Activated CD8-positive, alpha-beta T cell treated with anti-CD3 and anti-CD28 coated beads for 36 hours (primary cell): ENCODE data around the gene H3-3A. TPM values are rescaled to one million over a fixed set of nuclear protein-coding genes. Genes with fewer than 3 reads are reported as not detected.
A peak's percentile ranks its signal among the peaks of the same experiment; 100 is the strongest.

Source experiments
- ATAC-seq: fragments of 200-7000 bp; cut with Tn5 transposase; one replicate; pipeline ENCODE4 v1.10.0; 2021; ENCODE audit warnings: mild to moderate bottlenecking, moderate library complexity
- CTCF ChIA-PET: fragments of 350-600 bp; sonication (Branson Sonifier 250); formaldehyde crosslinking; loops from one replicate; lab custom pipeline; 2021; ENCODE audit warnings: antibody characterized with exemption; lab: Charles Lee
- POLR2A ChIA-PET: fragments of 350-600 bp; sonication (Branson Sonifier 250); formaldehyde crosslinking; loops from one replicate; lab custom pipeline; 2021; ENCODE audit warnings: antibody characterized with exemption; lab: Charles Lee
- DNase-seq: peaks from one replicate; pipeline ENCODE4 v3.0.0-alpha.2; 2020
- H3K27ac Mint-ChIP-seq: one replicate; pipeline ENCODE4 v1.8.0; 2021; ENCODE audit warnings: mild to moderate bottlenecking, mixed read lengths
- H3K27me3 Mint-ChIP-seq: one replicate; pipeline ENCODE4 v1.8.0; 2021; ENCODE audit warnings: mixed read lengths
- H3K36me3 Mint-ChIP-seq: one replicate; pipeline ENCODE4 v1.8.0; 2021; ENCODE audit warnings: low read depth, mixed read lengths
- H3K4me1 Mint-ChIP-seq: one replicate; pipeline ENCODE4 v1.8.0; 2021; ENCODE audit warnings: low read depth, mixed read lengths
- H3K4me3 Mint-ChIP-seq: one replicate; pipeline ENCODE4 v1.8.0; 2021; ENCODE audit warnings: mild to moderate bottlenecking, moderate library complexity, mixed read lengths
- H3K9me3 Mint-ChIP-seq: one replicate; pipeline ENCODE4 v1.8.0; 2021; ENCODE audit warnings: mixed read lengths
- CTCF ChIP-seq: fragments of 200-600 bp; IDR thresholded peaks from one replicate; pipeline ENCODE4 v1.8.0; 2022; ENCODE audit warnings: antibody characterized with exemption, mild to moderate bottlenecking
- intact Hi-C: fragments of 100-400 bp; cut with micrococcal nuclease; formaldehyde crosslinking; loops from one replicate; pipeline ENCODE4 v1.10.0; 2022
- total RNA-seq, 2 experiments: library from RNA; stranded (reverse); gene quantifications; one replicate each; pipeline ENCODE4 v1.2.3, GENCODE V29; 2021

H3-3A gene
- total RNA-seq, 2 experiments from 2014 or later: 287 to 308 TPM

- Mint-ChIP-seq H3K9me3 (no peaks in the 10 kb centered on the region), H3K4me3 (peak overlapping the region; percentile 86), H3K27me3 (no peaks in the 10 kb centered on the region), H3K4me1 (peaks cover 8% of the 10 kb centered on the region), H3K36me3 (no peaks in the 10 kb centered on the region), H3K27ac (no peak overlapping the region)
- ChIA-PET CTCF (interaction anchor here (0.9 to 2.8 kb wide), 7 partner anchors 9 to 43 kb away, joined by 3 to 22 read pairs (median 6); partner anchors contain the start of gene H3-3A), POLR2A (interaction anchor here (0.6 to 2.2 kb wide), 11 partner anchors 9 to 311 kb away, joined by 3 to 20 read pairs (median 5); partner anchors contain the start of gene H3-3A)
- ATAC-seq: no peak
- no peak for TF ChIP-seq CTCF
- DNase-seq: no peak
- intact Hi-C loops: no loop called here
Observed at GRCh38 chr1:226082587-226082917, 20.0 kb downstream of the H3-3A start.

GRCh38 chr1:226082959-226083301, 20.4 kb downstream of the H3-3A start:
- no peak for TF ChIP-seq CTCF
- peak; percentile 10 for ATAC-seq
- peaks cover 8% of the 10 kb centered on the region for H3K4me1 Mint-ChIP-seq
- no peaks in the 10 kb centered on the region for H3K27me3 Mint-ChIP-seq
- intact Hi-C loops: no loop called here
- H3K4me3 Mint-ChIP-seq: peak overlapping the region; percentile 86
- CTCF ChIA-PET: interaction anchor here (0.9 to 2.8 kb wide), 9 partner anchors 9 to 114 kb away, joined by 3 to 22 read pairs (median 5); partner anchors contain the start of gene H3-3A
- DNase-seq: no peak
- H3K9me3 Mint-ChIP-seq: no peaks in the 10 kb centered on the region
- POLR2A ChIA-PET: interaction anchor here (0.6 to 2.2 kb wide), 13 partner anchors 10 to 310 kb away, joined by 3 to 20 read pairs (median 5); partner anchors contain the start of gene H3-3A
- no peak overlapping the region for H3K27ac Mint-ChIP-seq
- H3K36me3 Mint-ChIP-seq: no peaks in the 10 kb centered on the region

GRCh38 chr1:226083302-226084101, 21.0 kb downstream of the H3-3A start:
- Mint-ChIP-seq H3K4me1 (peaks cover 8% of the 10 kb centered on the region), H3K27ac (peak overlapping the region; percentile 81), H3K9me3 (no peaks in the 10 kb centered on the region), H3K27me3 (no peaks in the 10 kb centered on the region), H3K4me3 (peak overlapping the region; percentile 86), H3K36me3 (no peaks in the 10 kb centered on the region)
- intact Hi-C loops: no loop called here
- CTCF ChIA-PET: interaction anchor here (0.9 to 2.8 kb wide), 13 partner anchors 10 to 250 kb away, joined by 3 to 22 read pairs (median 4); partner anchors contain the start of gene H3-3A
- peak; percentile 94 for DNase-seq
- ATAC-seq: peak; percentile 96
- no peak for TF ChIP-seq CTCF
- POLR2A ChIA-PET: interaction anchor here (0.9 to 2.2 kb wide), 14 partner anchors 10 to 310 kb away, joined by 3 to 20 read pairs (median 4); partner anchors contain the start of gene H3-3A

- H3K27ac Mint-ChIP-seq: no peak overlapping the region
- H3K27me3 Mint-ChIP-seq: no peaks in the 10 kb centered on the region
- H3K9me3 Mint-ChIP-seq: no peaks in the 10 kb centered on the region
- DNase-seq (no peak), ATAC-seq (no peak)
- H3K4me1 Mint-ChIP-seq: peaks cover 8% of the 10 kb centered on the region
- POLR2A ChIA-PET: no interaction called here
- TF ChIP-seq CTCF: no peak
- no peak overlapping the region for H3K4me3 Mint-ChIP-seq
- intact Hi-C loops: no loop called here
- CTCF ChIA-PET: interaction anchor here (0.5 to 2.1 kb wide), 3 partner anchors 21 to 40 kb away, joined by 3 to 6 read pairs (median 5); no protein-coding TSS in a partner anchor
- H3K36me3 Mint-ChIP-seq: no peaks in the 10 kb centered on the region
Observed at GRCh38 chr1:226085675-226086285, 23.3 kb downstream of the H3-3A start.
